Stimulated activated CD8-positive, alpha-beta memory T cell treated with anti-CD3 and anti-CD28 coated beads, Interleukin-15, amount 100 ng/mL, for 48 hours (primary cell): ENCODE data around the gene CYREN.
"Not testable (repeated sequence)": the region's sequence is repeated elsewhere in the genome, so short reads cannot be mapped to it uniquely, and the experiment has no call there.

ENCODE experiments used
- DNase-seq, 2 donors: peaks; one replicate each; pipeline ENCODE4 v3.0.0-alpha.2; 2020; ENCODE audit warnings: low read depth in 2 of 2

Gene CYREN

GRCh38 chr7:135177028-135177696, 6.7 kb upstream of the CYREN start:
- DNase-seq = no peak

DNA sequence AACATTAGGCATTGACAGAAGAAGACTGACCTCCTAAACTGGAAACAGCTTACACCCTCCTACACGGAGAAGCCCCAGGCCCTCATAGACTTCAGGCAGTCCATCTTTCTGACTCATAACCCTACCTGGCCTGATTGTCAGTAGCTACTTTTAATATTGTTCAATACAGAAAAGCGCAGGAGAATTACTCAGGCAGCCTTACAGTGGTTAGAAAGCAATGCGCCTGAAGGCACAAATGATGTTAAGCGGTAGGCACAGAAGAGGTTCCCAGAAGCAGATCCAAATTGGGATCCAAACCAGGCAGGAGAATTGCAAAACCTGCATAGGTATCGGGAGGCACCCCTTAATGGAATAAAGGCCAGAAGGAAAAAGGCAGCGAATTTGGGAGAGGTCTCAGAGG, 5.4 kb upstream of the CYREN start:
- DNase-seq = no peak

DNA sequence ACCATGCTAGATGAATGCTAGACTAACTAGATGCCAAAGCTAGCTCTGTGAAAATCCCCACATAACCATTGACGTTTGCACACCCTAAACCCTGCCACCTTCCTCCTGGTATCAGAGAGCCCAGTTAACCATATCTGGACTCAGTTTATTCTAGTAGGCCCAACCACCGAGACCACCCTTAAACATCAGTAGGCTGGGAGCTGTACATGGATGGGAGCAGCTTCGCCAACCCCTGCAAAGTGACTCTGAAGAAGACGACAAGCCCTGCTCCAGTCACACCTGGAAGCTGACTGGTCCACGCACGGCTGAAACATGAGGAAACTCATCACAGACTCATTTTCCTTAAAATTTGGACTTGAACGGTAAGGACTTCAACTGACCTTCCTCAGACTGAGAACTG, 4.4 kb upstream of the CYREN start:
- DNase-seq = no peak

DNA sequence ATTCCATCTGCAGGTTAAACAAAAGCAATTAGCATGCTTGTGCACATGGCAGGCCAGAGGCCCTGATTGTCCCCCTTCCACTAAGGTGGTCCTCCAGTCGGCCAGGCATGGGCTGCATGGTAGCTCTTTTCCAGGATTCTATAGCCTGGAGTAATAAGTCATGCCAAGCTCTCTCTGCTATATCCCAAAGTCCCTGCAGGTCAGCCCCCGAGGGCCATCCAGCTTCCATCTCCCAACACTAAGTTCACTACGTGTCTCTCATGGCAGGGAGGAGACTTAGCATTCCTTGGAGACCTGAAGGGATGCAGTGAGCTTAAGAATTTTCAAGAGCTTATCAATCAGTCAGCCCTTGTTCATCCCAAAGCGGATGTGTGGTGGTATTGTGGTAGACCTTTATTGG, 3.4 kb upstream of the CYREN start:
- not testable (repeated sequence) for DNase-seq

GRCh38 chr7:135171581-135172291, 1.2 kb upstream of the CYREN start:
- not testable (repeated sequence) for DNase-seq

DNA sequence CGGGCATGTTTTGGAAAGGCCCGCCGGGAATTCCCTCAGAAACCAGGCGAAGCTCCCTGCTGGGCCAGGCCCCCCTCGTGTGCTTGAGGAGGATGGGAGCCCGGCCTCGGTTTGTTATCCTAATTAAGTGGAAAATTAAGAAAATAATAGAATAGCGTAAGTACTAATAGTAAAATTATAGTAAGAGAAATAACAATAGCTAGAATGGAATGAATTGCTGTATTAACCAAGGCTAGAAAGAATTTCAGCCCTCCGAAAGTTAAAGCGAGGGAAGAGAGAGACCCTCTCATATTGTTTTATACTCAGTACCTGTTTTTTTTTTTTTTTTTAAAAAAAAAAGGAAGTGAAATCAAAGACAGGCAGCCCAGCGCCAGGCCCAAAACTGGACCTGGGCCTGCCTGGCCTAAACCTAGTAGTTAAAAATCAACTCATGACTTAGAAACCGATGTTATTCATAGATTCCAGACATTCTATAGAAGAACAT, 533 bp upstream of the CYREN start:
- not testable (repeated sequence) for DNase-seq

GRCh38 chr7:135169964-135170273, 588 bp downstream of the CYREN start:
- DNase-seq = no peak

GRCh38 chr7:135169141-135169963, 1.2 kb downstream of the CYREN start:
- DNase-seq = peak; percentile 63

GRCh38 chr7:135168489-135169140, 1.9 kb downstream of the CYREN start:
- no peak for DNase-seq

- DNase-seq = no peak
Observed at GRCh38 chr7:135168001-135168400, 2.5 kb downstream of the CYREN start.

DNA sequence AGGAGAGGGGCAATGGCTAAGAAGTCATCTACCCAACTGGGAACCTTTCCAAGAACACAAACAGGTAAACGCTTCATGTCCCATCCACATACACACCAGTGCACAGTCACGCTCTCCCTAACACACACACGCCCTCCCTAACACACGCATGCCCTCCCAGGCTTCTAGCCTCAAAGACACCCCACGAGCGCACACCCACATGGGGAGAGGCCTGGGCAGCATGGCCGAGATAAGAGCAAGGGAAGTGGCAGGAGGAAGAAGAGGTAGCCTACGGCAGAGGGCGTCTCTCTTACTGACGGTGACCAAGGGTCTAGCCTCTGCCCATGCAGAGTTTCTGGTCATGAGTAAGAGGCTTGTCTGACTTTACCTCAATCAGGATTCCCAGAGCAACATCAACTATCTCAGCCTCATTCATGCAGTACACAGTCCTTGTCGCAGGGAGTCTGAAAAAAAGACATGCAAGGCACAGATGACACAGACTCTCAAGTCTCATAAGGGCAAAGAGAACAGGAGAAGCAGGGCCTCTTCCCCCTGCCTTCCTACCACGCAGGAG, 3.1 kb downstream of the CYREN start:
- no peak for DNase-seq

DNA sequence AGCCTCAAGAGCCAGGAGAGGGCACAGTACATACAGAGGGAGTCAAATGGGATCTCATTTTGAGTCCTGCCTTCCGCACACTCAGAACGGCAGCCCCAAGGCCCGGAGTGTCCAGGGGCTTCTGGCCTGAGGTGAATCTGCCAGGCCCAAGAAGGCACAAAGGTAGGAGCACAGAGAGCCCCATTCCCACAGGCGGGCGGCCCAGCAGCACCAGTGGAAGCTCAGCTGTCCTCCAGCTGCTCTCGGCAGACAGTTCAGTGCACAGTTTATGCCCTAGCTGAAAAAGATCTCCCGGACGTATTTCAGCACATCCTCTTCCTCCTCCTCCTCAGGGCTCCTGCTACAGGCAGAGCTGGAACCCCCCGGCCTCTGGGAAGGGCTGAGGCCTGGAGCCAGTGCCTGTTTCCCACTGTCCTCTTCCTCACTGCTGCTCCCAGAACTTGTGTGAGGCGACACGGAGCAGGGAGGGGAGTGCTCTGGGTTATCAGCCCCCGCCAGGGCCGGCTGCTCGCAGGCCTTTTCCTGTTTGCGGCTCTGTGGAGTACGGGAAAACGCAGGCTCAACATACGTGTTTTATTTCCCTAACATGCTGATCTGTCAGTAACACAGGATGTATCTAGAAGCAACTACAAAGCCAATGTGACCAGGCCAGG, 4.0 kb downstream of the CYREN start:
- DNase-seq = no peak

- DNase-seq = no peak
Observed at GRCh38 chr7:135165862-135166261, 4.6 kb downstream of the CYREN start.

- no peak for DNase-seq
Observed at GRCh38 chr7:135164357-135165061, 6.0 kb downstream of the CYREN start.

DNA sequence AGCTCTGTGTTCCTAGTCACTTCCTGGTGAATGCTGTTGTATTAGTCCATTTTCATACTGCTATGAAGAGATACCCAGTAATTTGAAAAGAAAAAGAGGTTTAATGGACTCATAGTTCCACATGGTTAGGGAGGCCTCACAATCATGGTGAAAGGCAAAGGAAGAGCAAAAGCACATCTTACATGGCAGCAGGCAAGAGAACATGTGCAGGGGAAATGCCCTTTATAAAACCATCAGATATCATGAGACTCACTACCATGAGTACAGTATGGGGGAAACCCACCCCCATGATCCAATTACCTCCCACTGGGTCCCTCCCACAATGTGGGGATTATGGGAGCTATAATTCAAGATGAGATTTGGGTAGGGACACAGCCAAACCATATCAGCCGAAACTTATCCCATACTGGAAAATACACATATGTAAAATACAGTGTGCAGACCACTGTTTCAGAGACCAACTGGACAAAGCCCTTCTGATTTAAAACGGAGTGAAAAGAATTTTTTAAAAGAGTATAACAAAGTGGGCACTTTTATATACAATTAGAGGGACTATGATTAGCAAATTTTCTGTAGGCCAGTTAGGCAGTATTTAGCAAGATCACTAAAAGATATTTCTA, 8.0 kb downstream of the CYREN start:
- no peak for DNase-seq

GRCh38 chr7:135161669-135162068, 8.8 kb downstream of the CYREN start:
- no peak for DNase-seq

DNA sequence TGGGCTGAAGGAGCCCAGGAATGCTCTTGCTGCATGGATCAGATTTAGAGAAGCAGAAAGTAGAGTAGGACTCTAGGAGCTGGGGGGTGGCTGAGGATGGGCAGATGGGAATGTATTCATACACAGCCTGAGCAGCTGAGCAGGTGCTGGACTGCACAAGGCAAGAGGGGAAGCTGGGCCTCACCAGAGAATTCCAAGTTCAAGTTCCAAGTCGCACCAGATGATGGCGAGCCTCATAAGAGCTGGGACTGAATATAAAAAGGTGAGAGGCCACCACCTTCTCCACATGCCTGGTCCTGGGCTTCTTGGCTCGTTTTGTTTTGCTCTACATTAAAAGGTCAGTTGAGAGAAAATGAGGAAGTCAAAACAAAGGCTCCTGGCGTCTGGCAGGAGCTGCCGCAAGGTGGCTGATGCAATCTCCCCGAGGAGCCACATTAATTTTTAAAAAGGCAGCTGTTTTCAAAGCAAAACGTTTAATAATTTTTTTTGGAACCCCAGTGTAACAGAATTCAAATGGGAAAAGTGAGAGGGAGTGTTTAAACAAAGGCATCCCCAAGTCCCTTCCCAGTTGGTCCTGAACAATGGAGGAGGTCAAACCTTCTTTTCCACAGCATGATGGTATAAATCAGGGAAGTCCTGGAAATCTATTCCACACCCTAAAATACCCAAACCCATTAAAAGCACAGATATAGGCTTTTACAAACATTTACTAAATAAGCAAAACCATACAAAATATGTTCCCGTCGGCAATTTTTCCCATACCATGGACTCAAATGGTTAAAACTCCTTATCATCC, 9.5 kb downstream of the CYREN start:
- no peak for DNase-seq

DNA sequence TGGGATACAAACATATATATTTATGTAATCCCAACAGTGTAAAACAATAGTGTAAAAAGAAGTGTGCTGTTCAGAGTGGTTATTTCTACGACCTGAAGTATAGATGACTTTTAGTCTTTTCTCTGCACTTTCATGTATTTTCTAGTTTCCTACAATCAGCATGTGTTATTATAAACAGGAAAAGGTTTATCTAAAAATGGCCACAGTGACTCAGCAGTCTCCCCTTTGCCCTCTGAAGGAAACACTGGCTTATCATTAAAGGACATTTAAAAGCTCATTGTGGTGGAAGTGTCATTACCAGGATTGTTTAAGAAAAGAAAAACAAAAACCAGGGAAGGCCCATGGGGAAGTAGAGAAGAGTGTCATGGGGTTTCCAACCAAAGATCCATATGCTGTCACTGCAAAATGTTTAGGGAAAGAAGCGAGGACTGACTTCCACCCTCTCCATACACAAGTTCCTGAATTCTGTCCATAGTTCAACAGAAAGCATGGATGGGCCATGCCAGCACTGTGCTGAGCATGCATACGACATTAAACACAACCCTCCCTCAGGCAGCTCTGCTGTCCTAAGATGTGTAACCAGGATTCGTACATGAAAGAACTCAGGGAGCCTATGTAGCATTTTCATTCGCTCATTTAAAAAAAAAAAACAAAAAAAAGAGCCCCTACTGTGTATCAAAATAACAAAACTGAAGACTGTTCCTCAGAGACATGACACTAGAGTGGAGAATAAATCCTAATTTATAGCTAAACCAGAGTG, 10.2 kb downstream of the CYREN start:
- DNase-seq = no peak
